ENCODE results near the gene HDAC6. TPM values are rescaled to one million over a fixed set of nuclear protein-coding genes. Genes with fewer than 3 reads are reported as not detected.

Gene HDAC6
- total and polyA plus RNA-seq, 2 donors (not counting 3 experiments of a cell fraction or from before 2014, with no cell fraction given), result 43.7 to 58.4 TPM

DNA sequence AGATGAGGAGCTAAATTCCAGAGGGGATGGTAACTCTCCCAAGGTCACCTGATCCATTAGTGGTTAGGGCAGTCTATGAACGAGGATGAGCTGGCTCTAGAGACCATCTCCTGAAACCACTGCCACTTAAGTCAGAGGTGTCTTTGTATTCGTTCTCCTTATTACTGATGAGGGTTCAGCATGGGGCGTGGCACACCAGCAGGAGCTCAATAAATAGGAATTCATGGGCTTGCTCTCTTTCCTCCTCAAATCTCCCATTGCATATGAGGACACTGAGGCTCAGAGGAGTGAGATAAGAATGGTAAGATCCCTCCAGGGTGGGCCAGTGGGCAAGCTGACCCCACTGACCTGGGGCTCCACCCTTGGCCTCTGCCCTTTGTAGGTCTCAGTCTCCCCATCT, 17.1 kb upstream of the HDAC6 start:
- FAIRE-seq, result no peak

DNA sequence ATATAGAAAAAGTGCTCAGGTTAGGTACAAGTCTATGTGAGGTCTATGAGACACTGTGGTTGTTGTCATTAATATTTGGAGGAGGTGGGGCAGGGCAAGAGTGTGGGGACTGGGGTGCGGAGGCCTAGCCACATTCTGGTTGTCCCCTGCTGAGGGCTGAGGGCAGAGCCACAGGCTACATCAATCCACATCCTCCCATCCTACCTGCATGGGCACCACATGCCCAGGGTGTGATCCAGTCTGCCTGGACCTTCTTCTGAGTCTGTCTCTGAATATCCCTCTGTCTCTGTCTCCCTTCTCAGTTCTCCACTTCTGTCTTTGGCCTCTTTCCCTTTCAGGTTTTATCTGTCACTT, 16.7 kb upstream of the HDAC6 start:
- BruUV-seq (replicated peaks), result no TSS peak
- no peaks in the 10 kb centered on the region for H3K9me3 ChIP-seq (replicated peaks; ENCODE audit: control insufficient read depth, insufficient read depth, low read length)
- ChIA-PET POLR2A (no interaction called here), CTCF (interaction anchor here (0.6 kb wide), 1 partner anchor 83 kb away, joined by 3 read pairs; no protein-coding TSS in a partner anchor)
- H4K20me1 ChIP-seq (replicated peaks; ENCODE audit: control insufficient read depth, extremely low read depth, insufficient read depth, low read length), result no peaks in the 10 kb centered on the region
- H3K79me2 ChIP-seq (ENCODE audit: control insufficient read depth, insufficient read depth, low read length), result no peaks in the 10 kb centered on the region
- H2AFZ ChIP-seq (ENCODE audit: low read depth, low read length), result no peak overlapping the region
- H3K4me3 ChIP-seq (replicated peaks in 1 of 3; ENCODE audit: insufficient read depth in 1 of 3, low read depth in 1 of 3, low read length in 3 of 3), result no peak overlapping the region
- no peaks in the 10 kb centered on the region for H3K27me3 ChIP-seq (ENCODE audit: control insufficient read depth in 2 of 2, insufficient read depth in 2 of 2, low read length in 2 of 2)
- DNase-seq (ENCODE audit: low read depth, low spot score) (no peak), FAIRE-seq (no peak)
- H3K36me3 ChIP-seq (ENCODE audit: control insufficient read depth in 2 of 2, extremely low read depth in 1 of 2, insufficient read depth in 2 of 2, low read length in 2 of 2), result no peaks in the 10 kb centered on the region
- dilution Hi-C loops (cut with MboI; ENCODE audit: extremely low pct_ligation_motif_present, low sequenced_read_pairs), result no loop called here
- no peak overlapping the region for H3K9ac ChIP-seq (replicated peaks; ENCODE audit: extremely low read depth, insufficient read depth, low read length)
- H3K9me1 ChIP-seq (replicated peaks; ENCODE audit: control insufficient read depth, extremely low read depth, insufficient read depth, low read length), result no peaks in the 10 kb centered on the region
- H3K27ac ChIP-seq (ENCODE audit: insufficient read depth, low read depth, low read length), result no peak overlapping the region
- TF ChIP-seq EZH2 (IDR thresholded peaks at IDR 0.05; ENCODE audit: borderline replicate concordance, low read depth, low read length, severe bottlenecking), result no peak
- no peak for TF ChIP-seq GATA2 (IDR thresholded peaks at IDR 0.05; ENCODE audit: insufficient read depth, insufficient read length, low read depth, low read length)
- TF ChIP-seq POLR2AphosphoS5 (IDR thresholded peaks at IDR 0.05; ENCODE audit: insufficient read depth, low read depth, low read length), result no peak
- TF ChIP-seq, protein P1, sequence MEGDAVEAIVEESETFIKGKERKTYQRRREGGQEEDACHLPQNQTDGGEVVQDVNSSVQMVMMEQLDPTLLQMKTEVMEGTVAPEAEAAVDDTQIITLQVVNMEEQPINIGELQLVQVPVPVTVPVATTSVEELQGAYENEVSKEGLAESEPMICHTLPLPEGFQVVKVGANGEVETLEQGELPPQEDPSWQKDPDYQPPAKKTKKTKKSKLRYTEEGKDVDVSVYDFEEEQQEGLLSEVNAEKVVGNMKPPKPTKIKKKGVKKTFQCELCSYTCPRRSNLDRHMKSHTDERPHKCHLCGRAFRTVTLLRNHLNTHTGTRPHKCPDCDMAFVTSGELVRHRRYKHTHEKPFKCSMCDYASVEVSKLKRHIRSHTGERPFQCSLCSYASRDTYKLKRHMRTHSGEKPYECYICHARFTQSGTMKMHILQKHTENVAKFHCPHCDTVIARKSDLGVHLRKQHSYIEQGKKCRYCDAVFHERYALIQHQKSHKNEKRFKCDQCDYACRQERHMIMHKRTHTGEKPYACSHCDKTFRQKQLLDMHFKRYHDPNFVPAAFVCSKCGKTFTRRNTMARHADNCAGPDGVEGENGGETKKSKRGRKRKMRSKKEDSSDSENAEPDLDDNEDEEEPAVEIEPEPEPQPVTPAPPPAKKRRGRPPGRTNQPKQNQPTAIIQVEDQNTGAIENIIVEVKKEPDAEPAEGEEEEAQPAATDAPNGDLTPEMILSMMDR (IDR thresholded peaks at IDR 0.05; ENCODE audit: extremely low read depth in 1 of 2, insufficient read depth in 1 of 2, low read depth in 1 of 2, low read length in 2 of 2), result no peak
- no peak for TF ChIP-seq FOS (IDR thresholded peaks at IDR 0.05; ENCODE audit: borderline replicate concordance, insufficient read depth, low read length)
- no peak for TF ChIP-seq POLR2A (IDR thresholded peaks at IDR 0.05; ENCODE audit: low read depth, low read length)
- TF ChIP-seq MYC (IDR thresholded peaks at IDR 0.05; ENCODE audit: low read depth, low read length), result no peak
- TF ChIP-seq, protein P2, sequence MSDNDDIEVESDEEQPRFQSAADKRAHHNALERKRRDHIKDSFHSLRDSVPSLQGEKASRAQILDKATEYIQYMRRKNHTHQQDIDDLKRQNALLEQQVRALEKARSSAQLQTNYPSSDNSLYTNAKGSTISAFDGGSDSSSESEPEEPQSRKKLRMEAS (IDR thresholded peaks at IDR 0.05; ENCODE audit: insufficient read depth, insufficient read length), result no peak
- intact Hi-C loops (cut with micrococcal nuclease), result no loop called here
- no peaks in the 10 kb centered on the region for H3K4me1 ChIP-seq (ENCODE audit: control insufficient read depth, extremely low read depth, insufficient read depth, low read length)
- no peak overlapping the region for H3K4me2 ChIP-seq (ENCODE audit: insufficient read depth, low read length)

More for the DNA sequence above, 17.1 kb upstream of the HDAC6 start:
- Histone ChIP-seq H3K79me2 (ENCODE audit: control insufficient read depth, insufficient read depth, low read length) (no peaks in the 10 kb centered on the region), H3K27ac (ENCODE audit: insufficient read depth, low read depth, low read length) (no peak overlapping the region), H4K20me1 (replicated peaks; ENCODE audit: control insufficient read depth, extremely low read depth, insufficient read depth, low read length) (no peaks in the 10 kb centered on the region), H3K36me3 (ENCODE audit: control insufficient read depth in 2 of 2, extremely low read depth in 1 of 2, insufficient read depth in 2 of 2, low read length in 2 of 2) (no peaks in the 10 kb centered on the region), H2AFZ (ENCODE audit: low read depth, low read length) (no peak overlapping the region), H3K9ac (replicated peaks; ENCODE audit: extremely low read depth, insufficient read depth, low read length) (no peak overlapping the region), H3K27me3 (ENCODE audit: control insufficient read depth in 2 of 2, insufficient read depth in 2 of 2, low read length in 2 of 2) (no peaks in the 10 kb centered on the region), H3K9me3 (replicated peaks; ENCODE audit: control insufficient read depth, insufficient read depth, low read length) (no peaks in the 10 kb centered on the region), H3K4me1 (ENCODE audit: control insufficient read depth, extremely low read depth, insufficient read depth, low read length) (no peaks in the 10 kb centered on the region), H3K4me3 (replicated peaks in 1 of 3; ENCODE audit: insufficient read depth in 1 of 3, low read depth in 1 of 3, low read length in 3 of 3) (no peak overlapping the region), H3K9me1 (replicated peaks; ENCODE audit: control insufficient read depth, extremely low read depth, insufficient read depth, low read length) (no peaks in the 10 kb centered on the region), H3K4me2 (ENCODE audit: insufficient read depth, low read length) (no peak overlapping the region)
- intact Hi-C loops (cut with micrococcal nuclease) (no loop called here), dilution Hi-C loops (cut with MboI; ENCODE audit: extremely low pct_ligation_motif_present, low sequenced_read_pairs) (no loop called here)
- BruUV-seq (replicated peaks), result no TSS peak
- no peak for DNase-seq (ENCODE audit: low read depth, low spot score)
- ChIA-PET POLR2A (interaction anchor here (0.5 kb wide), 1 partner anchor 174 kb away, joined by 6 read pairs; no protein-coding TSS in a partner anchor), CTCF (interaction anchor here (0.6 kb wide), 1 partner anchor 83 kb away, joined by 3 read pairs; no protein-coding TSS in a partner anchor)
- no peak for TF ChIP-seq GATA2 (IDR thresholded peaks at IDR 0.05; ENCODE audit: insufficient read depth, insufficient read length, low read depth, low read length)
